GM19043 (cell line): ENCODE results near the gene NCAM2.

Source experiments
- ATAC-seq: cut with Tn5 transposase; IDR thresholded peaks from one replicate; pipeline ENCODE4 v1.9.1; 2021; ENCODE audit warnings: low read depth; ENCODE audit not compliant: unreplicated experiment

Gene NCAM2

GRCh38 chr21:21025742-21026141 is 27.5 kb downstream of the NCAM2 start:
- no peak for ATAC-seq

GRCh38 chr21:21028275-21028820 is 30.1 kb downstream of the NCAM2 start:
- no peak for ATAC-seq

- ATAC-seq = no peak
Observed at GRCh38 chr21:21029164-21029563, 31.0 kb downstream of the NCAM2 start.

GRCh38 chr21:21030311-21030710 is 32.1 kb downstream of the NCAM2 start:
- ATAC-seq = no peak

- ATAC-seq = no peak
Observed at GRCh38 chr21:21034036-21034435, 35.8 kb downstream of the NCAM2 start.

GRCh38 chr21:21039624-21040170 is 41.5 kb downstream of the NCAM2 start:
- no peak for ATAC-seq

GRCh38 chr21:21045518-21045917 is 47.3 kb downstream of the NCAM2 start:
- no peak for ATAC-seq

GRCh38 chr21:21046063-21046462 is 47.9 kb downstream of the NCAM2 start:
- no peak for ATAC-seq

- no peak for ATAC-seq
Observed at GRCh38 chr21:21051109-21052055, 53.2 kb downstream of the NCAM2 start.

- no peak for ATAC-seq
Observed at GRCh38 chr21:21052672-21053071, 54.5 kb downstream of the NCAM2 start.

GRCh38 chr21:21057349-21058062 is 59.3 kb downstream of the NCAM2 start:
- no peak for ATAC-seq

- ATAC-seq = no peak
Observed at GRCh38 chr21:21063828-21064227, 65.6 kb downstream of the NCAM2 start.

GRCh38 chr21:21064353-21064752 is 66.1 kb downstream of the NCAM2 start:
- ATAC-seq = no peak

GRCh38 chr21:21067375-21067774 is 69.2 kb downstream of the NCAM2 start:
- ATAC-seq = no peak

- ATAC-seq = no peak
Observed at GRCh38 chr21:21074305-21074704, 76.1 kb downstream of the NCAM2 start.

GRCh38 chr21:21076051-21076450 is 77.8 kb downstream of the NCAM2 start:
- ATAC-seq = no peak

- no peak for ATAC-seq
Observed at GRCh38 chr21:21076491-21076890, 78.3 kb downstream of the NCAM2 start.

- ATAC-seq = no peak
Observed at GRCh38 chr21:21079646-21080045, 81.4 kb downstream of the NCAM2 start.

GRCh38 chr21:21084179-21084578 is 86.0 kb downstream of the NCAM2 start:
- ATAC-seq = no peak

GRCh38 chr21:21085206-21085605 is 87.0 kb downstream of the NCAM2 start:
- no peak for ATAC-seq

- ATAC-seq = no peak
Observed at GRCh38 chr21:21096956-21097355, 98.7 kb downstream of the NCAM2 start.
